ENCODE results near the gene SH3PXD2B. TPM values are rescaled to one million over a fixed set of nuclear protein-coding genes. Genes with fewer than 3 reads are reported as not detected.

SH3PXD2B gene
- total and polyA plus RNA-seq, 2 donors (not counting 1 experiment from before 2014, with no cell fraction given), result not detected

- WGBS (ENCODE audit: insufficient coverage), result 73% methylated on average over 8 of the region's 10 CpGs
- Histone ChIP-seq H3K27ac (ENCODE audit: low read length in 2 of 2) (no peak overlapping the region), H2AFZ (ENCODE audit: insufficient read depth, low read depth, low read length, poor library complexity, severe bottlenecking) (no peak overlapping the region), H3K4me3 (ENCODE audit: control extremely low read depth in 1 of 5, extremely low read depth in 1 of 5, insufficient read depth in 1 of 5, low read depth in 2 of 5, low read length in 4 of 5) (no peak overlapping the region), H3K36me3 (replicated peaks in 1 of 2; ENCODE audit: control extremely low read depth in 1 of 2, control insufficient read depth in 1 of 2, extremely low read depth in 1 of 2, insufficient read depth in 2 of 2, low read length in 1 of 2) (no peaks in the 10 kb centered on the region), H3K4me2 (replicated peaks; ENCODE audit: low read depth, low read length, poor library complexity, severe bottlenecking) (no peak overlapping the region), H3K9ac (ENCODE audit: low read length) (no peak overlapping the region), H3K9me3 (ENCODE audit: control extremely low read depth in 1 of 3, control insufficient read depth in 2 of 3, insufficient read depth in 1 of 3, low read length in 2 of 3) (no peaks in the 10 kb centered on the region), H3K4me1 (ENCODE audit: control insufficient read depth in 2 of 2, insufficient read depth in 2 of 2, low read length in 2 of 2) (peaks cover 7 to 8% of the 10 kb centered on the region in 2 donors), H3K27me3 (replicated peaks in 1 of 4; ENCODE audit: control extremely low read depth in 1 of 4, control insufficient read depth in 3 of 4, insufficient read depth in 4 of 4, low read length in 3 of 4) (peaks cover 0 to 49% (median 19%) of the 10 kb centered on the region in 4 experiments), H3K79me2 (ENCODE audit: control insufficient read depth, insufficient read depth, low read length) (no peaks in the 10 kb centered on the region), H4K20me1 (ENCODE audit: control insufficient read depth, insufficient read depth, low read length, poor library complexity, severe bottlenecking) (no peaks in the 10 kb centered on the region)
- DNase-seq (no peak), ATAC-seq (ENCODE audit: low read depth) (no peak)
- Mint-ChIP-seq H3K4me1 (peaks cover 12% of the 10 kb centered on the region), H3K9me3 (ENCODE audit: insufficient read depth) (no peaks in the 10 kb centered on the region), H3K27ac (no peak overlapping the region), H3K4me3 (peak overlapping the region; percentile 84), H3K27me3 (peaks cover 60% of the 10 kb centered on the region)
- intact Hi-C loops (cut with micrococcal nuclease), result loop anchor here (10.0 kb wide), 1 partner anchor 459 kb away; no protein-coding TSS in a partner anchor
- no peak for TF ChIP-seq CTCF (IDR thresholded peaks at IDR 0.05)
- no peak for TF ChIP-seq EZH2 (IDR thresholded peaks at IDR 0.05; ENCODE audit: borderline replicate concordance, insufficient read depth, low read depth, low read length, poor library complexity, severe bottlenecking)
- POLR2A ChIA-PET, result no interaction called here
- CTCF ChIA-PET, result no interaction called here
These were observed 1.9 kb upstream of the SH3PXD2B start for GRCh38 chr5:172456076-172456722.

GRCh38 chr5:172455511-172456061 lies 1.3 kb upstream of the SH3PXD2B start:
- no peak for TF ChIP-seq CTCF (IDR thresholded peaks at IDR 0.05)
- no peak for TF ChIP-seq EZH2 (IDR thresholded peaks at IDR 0.05; ENCODE audit: borderline replicate concordance, insufficient read depth, low read depth, low read length, poor library complexity, severe bottlenecking)
- intact Hi-C loops (cut with micrococcal nuclease), result loop anchor here (10.0 kb wide), 1 partner anchor 459 kb away; no protein-coding TSS in a partner anchor
- H3K4me3 Mint-ChIP-seq, result peak overlapping the region; percentile 84
- no peak overlapping the region for H3K4me2 ChIP-seq (replicated peaks; ENCODE audit: low read depth, low read length, poor library complexity, severe bottlenecking)
- no peaks in the 10 kb centered on the region for H4K20me1 ChIP-seq (ENCODE audit: control insufficient read depth, insufficient read depth, low read length, poor library complexity, severe bottlenecking)
- POLR2A ChIA-PET, result no interaction called here
- 96% methylated on average over 13 of the region's 13 CpGs for WGBS (ENCODE audit: insufficient coverage)
- H3K9me3 Mint-ChIP-seq (ENCODE audit: insufficient read depth), result no peaks in the 10 kb centered on the region
- no peak overlapping the region for H3K9ac ChIP-seq (ENCODE audit: low read length)
- DNase-seq, result no peak
- H3K79me2 ChIP-seq (ENCODE audit: control insufficient read depth, insufficient read depth, low read length), result no peaks in the 10 kb centered on the region
- no peak for ATAC-seq (ENCODE audit: low read depth)
- H3K4me1 ChIP-seq (ENCODE audit: control insufficient read depth in 2 of 2, insufficient read depth in 2 of 2, low read length in 2 of 2), result peaks cover 7 to 8% of the 10 kb centered on the region in 2 donors
- H3K4me1 Mint-ChIP-seq, result peaks cover 12% of the 10 kb centered on the region
- H3K27me3 ChIP-seq (replicated peaks in 1 of 4; ENCODE audit: control extremely low read depth in 1 of 4, control insufficient read depth in 3 of 4, insufficient read depth in 4 of 4, low read length in 3 of 4), result peaks cover 0 to 53% (median 19%) of the 10 kb centered on the region in 4 experiments
- no peaks in the 10 kb centered on the region for H3K36me3 ChIP-seq (replicated peaks in 1 of 2; ENCODE audit: control extremely low read depth in 1 of 2, control insufficient read depth in 1 of 2, extremely low read depth in 1 of 2, insufficient read depth in 2 of 2, low read length in 1 of 2)
- peaks cover 60% of the 10 kb centered on the region for H3K27me3 Mint-ChIP-seq
- no peak overlapping the region for H3K27ac Mint-ChIP-seq
- H3K27ac ChIP-seq (ENCODE audit: low read length in 2 of 2), result no peak overlapping the region
- CTCF ChIA-PET, result no interaction called here
- H3K9me3 ChIP-seq (ENCODE audit: control extremely low read depth in 1 of 3, control insufficient read depth in 2 of 3, insufficient read depth in 1 of 3, low read length in 2 of 3), result no peaks in the 10 kb centered on the region
- H2AFZ ChIP-seq (ENCODE audit: insufficient read depth, low read depth, low read length, poor library complexity, severe bottlenecking), result no peak overlapping the region
- H3K4me3 ChIP-seq (ENCODE audit: control extremely low read depth in 1 of 5, extremely low read depth in 1 of 5, insufficient read depth in 1 of 5, low read depth in 2 of 5, low read length in 4 of 5), result no peak overlapping the region

Measured in B cell (primary cell).